WTC11 (cell line): Measurements from ENCODE around the gene NACC2. TPM values are rescaled to one million over a fixed set of nuclear protein-coding genes. Genes with fewer than 3 reads are reported as not detected.

Experiments
- ATAC-seq: fragments of 200-7000 bp; cut with Tn5 transposase; 2 replicates; pipeline ENCODE4 v1.10.0; 2021; ENCODE audit warnings: mild to moderate bottlenecking, moderate library complexity
- CTCF ChIA-PET: fragments of 300-600 bp; sonication (Branson Sonifier 250); formaldehyde crosslinking; loops from one replicate; lab custom pipeline; 2021; ENCODE audit warnings: antibody characterized with exemption; lab: Charles Lee
- POLR2A ChIA-PET: fragments of 350-600 bp; sonication (Branson Sonifier 250); formaldehyde crosslinking; loops from one replicate; lab custom pipeline; 2021; ENCODE audit warnings: antibody characterized with exemption; lab: Charles Lee
- DNase-seq: peaks from one replicate; pipeline ENCODE4 v3.0.0; 2021; ENCODE audit warnings: low spot score
- H3K27ac Mint-ChIP-seq: 2 replicates; pipeline ENCODE4 v1.8.0; 2021; ENCODE audit warnings: mixed read lengths
- H3K27me3 Mint-ChIP-seq: 2 replicates; pipeline ENCODE4 v1.8.0; 2021; ENCODE audit warnings: low read depth, mild to moderate bottlenecking, moderate library complexity, mixed read lengths
- H3K36me3 Mint-ChIP-seq: 2 replicates; pipeline ENCODE4 v1.8.0; 2021; ENCODE audit warnings: mixed read lengths
- H3K4me1 Mint-ChIP-seq: 2 replicates; pipeline ENCODE4 v1.8.0; 2022; ENCODE audit warnings: mixed read lengths
- H3K4me3 Mint-ChIP-seq: 2 replicates; pipeline ENCODE4 v1.8.0; 2021; ENCODE audit warnings: mild to moderate bottlenecking, moderate library complexity, mixed read lengths
- H3K9me3 Mint-ChIP-seq: 2 replicates; pipeline ENCODE4 v1.8.0; 2021; ENCODE audit warnings: mixed read lengths
- ARID4B ChIP-seq: sonication (generic); formaldehyde crosslinking; IDR thresholded peaks from 2 replicates; pipeline ENCODE4 v1.8.0; 2023; ENCODE audit warnings: missing genetic modification reagents, mild to moderate bottlenecking, borderline replicate concordance
- CDX4 ChIP-seq: fragments of 250-450 bp; sonication (Bioruptor Pico); IDR thresholded peaks from 2 replicates; pipeline ENCODE4 v1.9.0; 2021; ENCODE audit warnings: moderate library complexity, mild to moderate bottlenecking, inconsistent platforms, borderline replicate concordance
- ELF4 ChIP-seq: sonication (generic); formaldehyde crosslinking; IDR thresholded peaks from 2 replicates; pipeline ENCODE4 v1.8.1; 2022; ENCODE audit warnings: low read depth, mild to moderate bottlenecking, moderate library complexity, missing genetic modification reagents
- EMX1 ChIP-seq: fragments of 250-450 bp; sonication (Bioruptor Pico); IDR thresholded peaks from 2 replicates; pipeline ENCODE4 v1.8.0; 2021; ENCODE audit warnings: mild to moderate bottlenecking
- FOXP1 ChIP-seq: sonication (generic); formaldehyde crosslinking; IDR thresholded peaks from 2 replicates; pipeline ENCODE4 v1.8.0; 2022; ENCODE audit warnings: missing genetic modification reagents, mild to moderate bottlenecking, moderate library complexity, borderline replicate concordance
- GABPB1 ChIP-seq: sonication (generic); formaldehyde crosslinking; IDR thresholded peaks from 2 replicates; pipeline ENCODE4 v1.8.1; 2023; ENCODE audit warnings: mild to moderate bottlenecking, missing genetic modification reagents
- GRHL2 ChIP-seq: fragments of 250-450 bp; sonication (Bioruptor Pico); IDR thresholded peaks from 2 replicates; pipeline ENCODE4 v1.8.0; 2022; ENCODE audit warnings: mild to moderate bottlenecking, moderate library complexity; ENCODE audit not compliant: insufficient replicate concordance, severe bottlenecking
- MYBL2 ChIP-seq: sonication (generic); formaldehyde crosslinking; IDR thresholded peaks from 2 replicates; pipeline ENCODE4 v1.8.1; 2023; ENCODE audit warnings: mild to moderate bottlenecking, moderate library complexity, missing genetic modification reagents
- NFYB ChIP-seq: sonication (generic); formaldehyde crosslinking; conservative IDR thresholded peaks from 2 replicates; pipeline ENCODE4 v1.8.0; 2022; ENCODE audit warnings: low read depth, missing genetic modification reagents
- RELA ChIP-seq: sonication (generic); formaldehyde crosslinking; IDR thresholded peaks from 2 replicates; pipeline ENCODE4 v1.8.1; 2022; ENCODE audit warnings: missing genetic modification reagents, mild to moderate bottlenecking, borderline replicate concordance
- SMAD4 ChIP-seq: sonication (generic); formaldehyde crosslinking; IDR thresholded peaks from 2 replicates; pipeline ENCODE4 v1.8.0; 2022; ENCODE audit warnings: mild to moderate bottlenecking, missing genetic modification reagents
- TEAD1 ChIP-seq: sonication (generic); formaldehyde crosslinking; IDR thresholded peaks from 2 replicates; pipeline ENCODE4 v1.8.0; 2022; ENCODE audit warnings: mild to moderate bottlenecking, missing genetic modification reagents
- TEAD4 ChIP-seq: sonication (generic); formaldehyde crosslinking; IDR thresholded peaks from 2 replicates; pipeline ENCODE4 v1.8.0; 2022; ENCODE audit warnings: mild to moderate bottlenecking, missing genetic modification reagents
- ZNF121 ChIP-seq: sonication (generic); formaldehyde crosslinking; IDR thresholded peaks from 2 replicates; pipeline ENCODE4 v1.8.0; 2023; ENCODE audit warnings: missing genetic modification reagents
- ZNF423 ChIP-seq: fragments of 250-450 bp; sonication (Bioruptor Pico); IDR thresholded peaks from 2 replicates; pipeline ENCODE4 v2.1.2; 2022; ENCODE audit warnings: mild to moderate bottlenecking, moderate library complexity
- ZNF532 ChIP-seq: fragments of 250-450 bp; sonication (Bioruptor Pico); IDR thresholded peaks from 2 replicates; pipeline ENCODE4 v1.9.0; 2021; ENCODE audit warnings: mild to moderate bottlenecking, borderline replicate concordance
- ZNF671 ChIP-seq: fragments of 250-450 bp; sonication (Bioruptor Pico); IDR thresholded peaks from 2 replicates; pipeline ENCODE4 v1.8.0; 2021; ENCODE audit warnings: mild to moderate bottlenecking
- total RNA-seq: library from RNA; stranded (reverse); gene quantifications from 3 replicates; pipeline ENCODE4 v1.2.3, GENCODE V29; 2021
- TF ChIP-seq, protein P1 (sequence below): fragments of 250-450 bp; sonication (Bioruptor Pico); conservative IDR thresholded peaks from 2 replicates; pipeline ENCODE4 v1.9.0; 2021; ENCODE audit warnings: mild to moderate bottlenecking
- TF ChIP-seq, protein P2 (sequence below): sonication (generic); formaldehyde crosslinking; IDR thresholded peaks from 2 replicates; pipeline ENCODE4 v1.8.1; 2023; ENCODE audit warnings: mild to moderate bottlenecking, missing genetic modification reagents, moderate library complexity

NACC2 gene
- total RNA-seq, 1 experiment from 2014 or later = 17.1 TPM

DNA sequence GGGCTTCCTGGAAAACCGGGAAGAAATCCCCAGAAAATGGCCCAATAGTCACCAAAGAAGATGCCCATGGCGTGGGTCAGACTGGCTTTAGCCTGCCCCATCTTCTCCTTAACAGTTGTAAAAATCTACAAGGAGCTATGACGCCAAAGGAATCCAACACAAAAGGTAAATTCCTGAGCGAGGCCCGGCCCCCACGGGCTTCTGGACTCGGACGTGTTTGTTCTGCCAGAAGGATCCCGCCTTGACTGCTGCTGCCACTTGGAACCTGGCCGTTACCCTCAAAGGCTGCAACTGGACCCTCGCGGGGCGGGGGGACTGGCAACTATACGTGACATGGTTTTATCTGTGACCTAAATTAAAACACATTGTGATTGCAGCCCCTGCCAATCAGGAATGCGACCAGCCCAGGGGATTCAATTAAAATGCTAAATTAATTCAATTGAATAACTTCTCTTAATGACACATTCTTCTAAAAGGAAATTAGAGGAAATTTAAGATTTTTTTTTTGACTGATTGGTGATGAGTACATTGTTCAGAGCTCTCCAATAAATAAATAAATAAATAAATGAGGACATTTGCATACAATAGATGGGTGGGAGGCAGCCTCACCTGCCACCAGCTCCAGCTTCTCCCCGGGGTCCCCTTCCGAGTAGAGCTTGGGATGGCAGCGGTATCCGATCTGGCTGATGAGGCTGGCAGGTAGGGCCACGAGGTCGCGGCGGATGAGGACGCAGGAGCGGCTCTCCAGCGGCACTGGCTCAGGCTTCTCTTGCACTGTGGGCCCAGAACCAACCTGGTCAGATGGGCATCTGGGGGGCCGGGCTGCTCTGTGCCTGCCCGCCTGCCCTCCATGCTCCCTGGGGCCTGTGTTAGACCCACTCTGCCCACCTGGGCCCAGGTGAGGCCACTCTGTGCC is 79.2 kb downstream of the NACC2 start:
- H3K27me3 Mint-ChIP-seq = no peaks in the 10 kb centered on the region
- peaks cover 25% of the 10 kb centered on the region for H3K4me1 Mint-ChIP-seq
- H3K36me3 Mint-ChIP-seq = no peaks in the 10 kb centered on the region
- POLR2A ChIA-PET = no interaction called here
- no peak for TF ChIP-seq FOXP1 (CRISPR knock-in tag)
- TF ChIP-seq MYBL2 (CRISPR knock-in tag) = no peak
- no peak for TF ChIP-seq CDX4
- no peak for TF ChIP-seq ZNF532 (CRISPR knock-in tag)
- TF ChIP-seq GABPB1 (CRISPR knock-in tag) = no peak
- no peak for TF ChIP-seq ZNF121 (CRISPR knock-in tag)
- no peak for TF ChIP-seq ELF4 (CRISPR knock-in tag)
- no peak for TF ChIP-seq TEAD4 (CRISPR knock-in tag)
- no peak for TF ChIP-seq TEAD1 (CRISPR knock-in tag)
- no peak for TF ChIP-seq SMAD4 (CRISPR knock-in tag)
- peak overlapping the region; percentile 84 for H3K27ac Mint-ChIP-seq
- H3K9me3 Mint-ChIP-seq = no peaks in the 10 kb centered on the region
- CTCF ChIA-PET = interaction anchor here (0.7 to 1.7 kb wide), 2 partner anchors 38 to 415 kb away, joined by 3 read pairs; no protein-coding TSS in a partner anchor
- no peak overlapping the region for H3K4me3 Mint-ChIP-seq
- DNase-seq (peak; percentile 17), ATAC-seq (no peak)

- DNase-seq (no peak), ATAC-seq (no peak)
- ChIA-PET POLR2A (no interaction called here), CTCF (interaction anchor here (1.7 kb wide), 1 partner anchor 39 kb away, joined by 3 read pairs; no protein-coding TSS in a partner anchor)
- Mint-ChIP-seq H3K9me3 (no peaks in the 10 kb centered on the region), H3K4me3 (no peak overlapping the region), H3K4me1 (peaks cover 23% of the 10 kb centered on the region), H3K27ac (no peak overlapping the region), H3K27me3 (no peaks in the 10 kb centered on the region), H3K36me3 (no peaks in the 10 kb centered on the region)
- TF ChIP-seq, protein P1, sequence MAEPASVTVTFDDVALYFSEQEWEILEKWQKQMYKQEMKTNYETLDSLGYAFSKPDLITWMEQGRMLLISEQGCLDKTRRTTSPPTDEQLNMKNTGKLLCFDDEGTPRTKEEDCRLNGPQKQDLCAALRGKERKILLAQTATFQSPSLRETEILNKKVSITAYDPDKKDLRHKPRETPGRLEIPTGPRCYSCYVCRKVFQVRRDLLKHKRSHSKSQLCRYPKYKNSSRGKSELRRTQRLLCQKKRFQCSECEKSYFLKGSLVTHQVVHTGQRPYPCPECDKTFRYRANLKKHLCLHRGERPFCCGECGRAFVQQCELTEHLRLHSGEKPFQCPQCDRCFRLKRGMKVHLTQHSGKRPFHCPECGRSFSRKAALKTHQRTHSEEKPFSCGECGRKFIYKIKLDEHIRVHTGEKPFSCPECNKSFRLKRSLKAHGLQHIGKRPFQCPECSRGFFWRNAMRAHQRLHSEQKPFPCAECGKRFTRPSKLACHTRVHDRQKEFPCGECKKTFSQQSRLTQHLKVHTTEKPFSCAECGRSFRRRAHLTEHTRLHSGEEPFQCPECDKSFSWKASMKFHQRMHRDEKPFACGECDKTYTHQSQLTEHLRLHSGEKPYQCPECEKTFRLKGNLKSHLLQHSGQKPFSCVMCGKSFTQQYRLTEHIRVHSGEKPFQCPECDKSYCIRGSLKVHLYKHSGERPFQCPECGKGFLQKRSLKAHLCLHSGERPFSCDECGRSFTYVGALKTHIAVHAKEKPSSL (CRISPR knock-in tag) = no peak
- TF ChIP-seq ARID4B (CRISPR knock-in tag) (no peak), NFYB (CRISPR knock-in tag) (no peak), ZNF671 (CRISPR knock-in tag) (no peak), ZNF423 (CRISPR knock-in tag) (no peak), MYBL2 (CRISPR knock-in tag) (no peak), GRHL2 (CRISPR knock-in tag) (no peak), EMX1 (CRISPR knock-in tag) (no peak), RELA (no peak)
- TF ChIP-seq, protein P2, sequence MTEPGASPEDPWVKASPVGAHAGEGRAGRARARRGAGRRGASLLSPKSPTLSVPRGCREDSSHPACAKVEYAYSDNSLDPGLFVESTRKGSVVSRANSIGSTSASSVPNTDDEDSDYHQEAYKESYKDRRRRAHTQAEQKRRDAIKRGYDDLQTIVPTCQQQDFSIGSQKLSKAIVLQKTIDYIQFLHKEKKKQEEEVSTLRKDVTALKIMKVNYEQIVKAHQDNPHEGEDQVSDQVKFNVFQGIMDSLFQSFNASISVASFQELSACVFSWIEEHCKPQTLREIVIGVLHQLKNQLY (CRISPR knock-in tag) = no peak
These were observed 80.0 kb downstream of the NACC2 start for GRCh38 chr9:136014924-136015633.
